Endothelial cell of umbilical vein (primary cell): ENCODE results near the gene AGO1. TPM values are rescaled to one million over a fixed set of nuclear protein-coding genes. Genes with fewer than 3 reads are reported as not detected.

ENCODE experiments used
- BruUV-seq: library from RNA; stranded (reverse); fragments of 400-500 nt; replicated peaks from 2 replicates; lab custom pipeline; 2021; lab: Mats Ljungman, UMichigan
- CTCF ChIA-PET: fragments of 300-600, 350-600 bp; sonication (Branson Sonifier 250); formaldehyde crosslinking; loops from one replicate; lab custom pipeline; 2021; ENCODE audit warnings: antibody characterized with exemption, inconsistent platforms; lab: Charles Lee
- POLR2A ChIA-PET: fragments of 300-600, 350-600 bp; sonication (Branson Sonifier 250); formaldehyde crosslinking; loops from one replicate; lab custom pipeline; 2021; ENCODE audit warnings: antibody characterized with exemption, inconsistent platforms; lab: Charles Lee
- DNase-seq: peaks from one replicate; pipeline ENCODE4 v3.0.0-alpha.2; 2011; ENCODE audit warnings: low read depth, low spot score
- FAIRE-seq: peaks from 2 replicates; lab custom pipeline; 2011; peaks lifted over from hg19 to GRCh38; lab: Jason Lieb, UNC
- H2AFZ ChIP-seq: 2 replicates; pipeline ENCODE4 v1.6.0; 2012; ENCODE audit warnings: low read depth, low read length, control low read depth, inconsistent platforms
- H3K27ac ChIP-seq: 2 replicates; pipeline ENCODE4 v1.5.1; 2011; ENCODE audit warnings: low read depth, mild to moderate bottlenecking, control low read depth, low read length, moderate library complexity; ENCODE audit not compliant: insufficient read depth
- H3K27me3 ChIP-seq, 2 experiments: 2 replicates each; pipeline versions ENCODE4 v1.6.0 to v1.6.1; 2011; ENCODE audit warnings: low read length in 2 of 2, mixed read lengths in 1 of 2; ENCODE audit not compliant: control insufficient read depth in 2 of 2, insufficient read depth in 2 of 2
- H3K36me3 ChIP-seq, 2 experiments: 2 replicates in 1 of 2; 3 replicates in 1 of 2; pipeline ENCODE4 v1.5.1; 2011; ENCODE audit warnings: low read length in 2 of 2, mild to moderate bottlenecking in 1 of 2, moderate library complexity in 1 of 2; ENCODE audit not compliant: control insufficient read depth in 2 of 2, insufficient read depth in 2 of 2; ENCODE audit errors: extremely low read depth in 1 of 2
- H3K4me1 ChIP-seq: 3 replicates; pipeline ENCODE4 v1.5.1; 2011; ENCODE audit warnings: mild to moderate bottlenecking, low read length; ENCODE audit not compliant: control insufficient read depth, insufficient read depth; ENCODE audit errors: extremely low read depth
- H3K4me2 ChIP-seq: 2 replicates; pipeline ENCODE4 v1.6.1; 2011; ENCODE audit warnings: low read length, control low read depth, mixed read lengths; ENCODE audit not compliant: insufficient read depth
- H3K4me3 ChIP-seq, 3 experiments: fragments of 200-600 bp in 1 of 3; sonication (generic), shearing (Covaris generic) in 1 of 3; replicated peaks in 1 of 3; 2 replicates each; pipeline ENCODE4 v1.5.1; 2011 to 2016; ENCODE audit warnings: control low read depth in 3 of 3, low read length in 3 of 3, mild to moderate bottlenecking in 2 of 3, inconsistent platforms in 1 of 3, low read depth in 1 of 3, moderate library complexity in 1 of 3; ENCODE audit not compliant: insufficient read depth in 1 of 3
- H3K79me2 ChIP-seq: 2 replicates; pipeline ENCODE4 v1.6.0; 2012; ENCODE audit warnings: low read length, inconsistent platforms; ENCODE audit not compliant: control insufficient read depth, insufficient read depth
- H3K9ac ChIP-seq: replicated peaks from 2 replicates; pipeline ENCODE3; 2011; ENCODE audit warnings: low read length, control low read depth; ENCODE audit not compliant: insufficient read depth; ENCODE audit errors: extremely low read depth
- H3K9me1 ChIP-seq: replicated peaks from 3 replicates; pipeline ENCODE4 v1.6.0; 2011; ENCODE audit warnings: mild to moderate bottlenecking, low read length; ENCODE audit not compliant: control insufficient read depth, insufficient read depth; ENCODE audit errors: extremely low read depth
- H3K9me3 ChIP-seq: replicated peaks from 2 replicates; pipeline ENCODE4 v1.5.1; 2012; ENCODE audit warnings: low read length, inconsistent platforms; ENCODE audit not compliant: control insufficient read depth, insufficient read depth
- H4K20me1 ChIP-seq: replicated peaks from 2 replicates; pipeline ENCODE3; 2011; ENCODE audit warnings: mild to moderate bottlenecking, low read length; ENCODE audit not compliant: control insufficient read depth, insufficient read depth; ENCODE audit errors: extremely low read depth
- CTCF ChIP-seq, 2 donors: IDR thresholded peaks; 1 replicate in 1 of 2; 2 replicates in 1 of 2; pipeline ENCODE4 v1.5.1; 2011; ENCODE audit warnings: low read length in 2 of 2, mild to moderate bottlenecking in 2 of 2, moderate library complexity in 2 of 2, control low read depth in 1 of 2, inconsistent platforms in 1 of 2, low read depth in 1 of 2; ENCODE audit not compliant: insufficient read depth in 1 of 2; ENCODE audit errors: extremely low read depth in 1 of 2
- EZH2 ChIP-seq: IDR thresholded peaks from 2 replicates; pipeline ENCODE4 v1.6.1; 2012; ENCODE audit warnings: borderline replicate concordance, low read depth, mild to moderate bottlenecking, moderate library complexity, low read length, inconsistent platforms; ENCODE audit not compliant: severe bottlenecking
- FOS ChIP-seq: IDR thresholded peaks from 2 replicates; pipeline ENCODE4 v1.6.1; 2011; ENCODE audit warnings: mild to moderate bottlenecking, low read length, moderate library complexity, borderline replicate concordance; ENCODE audit not compliant: insufficient read depth
- GATA2 ChIP-seq: IDR thresholded peaks from 2 replicates; pipeline ENCODE4 v1.7.0; 2011; ENCODE audit warnings: low read depth, mild to moderate bottlenecking, moderate library complexity, mixed read lengths, low read length; ENCODE audit not compliant: insufficient read length, insufficient read depth
- JUN ChIP-seq: IDR thresholded peaks from 2 replicates; pipeline ENCODE4 v1.6.1; 2011; ENCODE audit warnings: borderline replicate concordance, low read depth; ENCODE audit not compliant: insufficient read length, insufficient read depth
- MYC ChIP-seq: IDR thresholded peaks from one replicate; pipeline ENCODE4 v1.6.1; 2011; ENCODE audit warnings: mild to moderate bottlenecking, low read depth, low read length
- POLR2A ChIP-seq: IDR thresholded peaks from 2 replicates; pipeline ENCODE4 v1.6.1; 2012; ENCODE audit warnings: low read depth, mild to moderate bottlenecking, control low read depth, low read length
- POLR2AphosphoS5 ChIP-seq: IDR thresholded peaks from 2 replicates; pipeline ENCODE4 v1.6.1; 2012; ENCODE audit warnings: low read depth, mild to moderate bottlenecking, control low read depth, low read length, moderate library complexity; ENCODE audit not compliant: insufficient read depth
- dilution Hi-C: fragments of 300-500 bp; cut with MboI; formaldehyde crosslinking; loops from one replicate; pipeline ENCODE4 v1.15.0; 2019; ENCODE audit warnings: low sequenced_read_pairs; ENCODE audit not compliant: extremely low pct_ligation_motif_present
- intact Hi-C: fragments of 100-400 bp; cut with micrococcal nuclease; formaldehyde crosslinking; loops from one replicate; pipeline ENCODE4 v1.10.0; 2022
- polyA plus RNA-seq, 4 experiments: library from polyadenylated mRNA; depleted of rRNA in 3 of 4; stranded (reverse) in 3 of 4; unstranded in 1 of 4; fragments of >200 nt; gene quantifications; 2 replicates each; pipeline versions ENCODE4 v1.2.1 to v1.2.3, GENCODE V29; 2011 to 2012; ENCODE audit warnings: missing spikeins in 1 of 4
- total RNA-seq: library from RNA; stranded (reverse); gene quantifications from 2 replicates; pipeline ENCODE4 v1.2.3, GENCODE V29; 2021
- TF ChIP-seq, protein P1 (sequence below): IDR thresholded peaks from 2 replicates; pipeline ENCODE4 v1.6.1; 2011; ENCODE audit not compliant: insufficient read depth, insufficient read length

The AGO1 gene
- total and polyA plus RNA-seq, 2 donors (not counting 3 experiments of a cell fraction or from before 2014, with no cell fraction given) = 10.8 to 31.0 TPM

GRCh38 chr1:35914717-35915116 is 31.7 kb downstream of the AGO1 start:
- Histone ChIP-seq H3K4me3 (no peak overlapping the region), H3K4me2 (no peak overlapping the region), H3K27ac (no peak overlapping the region), H4K20me1 (no peaks in the 10 kb centered on the region), H3K4me1 (no peaks in the 10 kb centered on the region), H3K36me3 (peaks cover 12 to 31% of the 10 kb centered on the region in 2 experiments), H3K9ac (no peak overlapping the region), H3K9me1 (no peaks in the 10 kb centered on the region), H3K27me3 (no peaks in the 10 kb centered on the region), H3K79me2 (no peaks in the 10 kb centered on the region), H2AFZ (no peak overlapping the region), H3K9me3 (no peaks in the 10 kb centered on the region)
- intact Hi-C loops (no loop called here), dilution Hi-C loops (no loop called here)
- POLR2A ChIA-PET = no interaction called here
- DNase-seq = no peak
- FAIRE-seq = no peak
- no TSS peak for BruUV-seq
- CTCF ChIA-PET = interaction anchor here (1.2 kb wide), 1 partner anchor 31 kb away, joined by 3 read pairs; the partner anchor contains the start of gene AGO1
- TF ChIP-seq, protein P1, sequence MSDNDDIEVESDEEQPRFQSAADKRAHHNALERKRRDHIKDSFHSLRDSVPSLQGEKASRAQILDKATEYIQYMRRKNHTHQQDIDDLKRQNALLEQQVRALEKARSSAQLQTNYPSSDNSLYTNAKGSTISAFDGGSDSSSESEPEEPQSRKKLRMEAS = no peak

DNA sequence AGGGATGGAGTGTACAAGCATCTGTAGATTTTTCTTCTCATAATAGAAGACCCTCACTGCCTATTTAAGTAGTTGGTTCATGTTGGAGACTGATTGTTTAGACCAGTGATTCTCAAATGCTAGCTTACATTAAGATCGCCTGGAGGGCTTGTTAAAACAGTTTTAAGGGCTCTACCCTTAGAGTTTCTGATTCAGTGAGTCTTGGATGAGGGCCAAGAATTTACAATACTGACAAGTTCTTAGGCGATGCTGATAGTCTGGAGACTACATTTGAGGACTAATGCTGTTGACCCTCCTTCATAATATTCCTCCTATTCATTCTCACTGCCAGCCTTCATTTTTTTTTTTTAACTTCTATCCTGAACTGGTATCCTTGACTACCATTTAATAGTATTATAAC is 32.7 kb downstream of the AGO1 start:
- dilution Hi-C loops = no loop called here
- Histone ChIP-seq H3K36me3 (peaks cover 12 to 34% of the 10 kb centered on the region in 2 experiments), H3K79me2 (no peaks in the 10 kb centered on the region), H3K9ac (no peak overlapping the region), H3K4me3 (no peak overlapping the region), H3K9me3 (no peaks in the 10 kb centered on the region), H3K27me3 (no peaks in the 10 kb centered on the region), H3K9me1 (no peaks in the 10 kb centered on the region), H3K4me2 (no peak overlapping the region), H4K20me1 (no peaks in the 10 kb centered on the region), H2AFZ (no peak overlapping the region), H3K27ac (no peak overlapping the region), H3K4me1 (no peaks in the 10 kb centered on the region)
- DNase-seq (no peak), FAIRE-seq (no peak)
- intact Hi-C loops = no loop called here
- ChIA-PET POLR2A (no interaction called here), CTCF (interaction anchor here (1.2 kb wide), 1 partner anchor 32 kb away, joined by 3 read pairs; the partner anchor contains the start of gene AGO1)
- BruUV-seq = no TSS peak
- TF ChIP-seq, protein P1 = no peak
- TF ChIP-seq EZH2 (no peak), MYC (no peak), JUN (no peak), CTCF (IDR thresholded peaks at IDR 0.05; ENCODE audit: extremely low read depth in 1 of 2, insufficient read depth in 1 of 2, low read depth in 1 of 2, low read length in 2 of 2) (no peak), FOS (no peak), POLR2A (no peak), GATA2 (no peak), POLR2AphosphoS5 (no peak)
